Measurements from ENCODE around the gene LEF1. TPM values are rescaled to one million over a fixed set of nuclear protein-coding genes. Genes with fewer than 3 reads are reported as not detected.

Gene LEF1
- total RNA-seq, 2 experiments from 2014 or later = 46.5 to 48.5 TPM

DNA sequence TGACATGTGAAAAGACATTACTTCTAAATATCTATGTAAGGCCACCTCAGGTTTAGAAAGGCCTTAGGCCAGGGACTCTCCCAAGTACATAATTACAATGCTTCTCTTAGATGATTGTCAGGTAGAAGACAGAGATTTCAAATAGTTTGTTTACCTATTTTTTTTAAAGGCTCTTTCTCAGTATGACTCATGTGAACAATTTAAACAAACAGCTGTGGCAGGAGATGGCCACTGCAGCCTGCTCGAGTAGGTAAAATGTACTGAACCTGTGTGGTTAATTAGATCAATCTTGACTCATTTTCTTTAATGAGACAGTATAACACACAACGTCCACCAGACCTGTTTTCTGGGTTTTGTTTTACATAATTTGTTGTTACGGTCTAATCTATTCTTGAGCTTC is 50.2 kb downstream of the LEF1 start:
- ChIA-PET POLR2A (no interaction called here), CTCF (interaction anchor here (0.9 kb wide), 1 partner anchor 20 kb away, joined by 3 read pairs; no protein-coding TSS in a partner anchor)

DNA sequence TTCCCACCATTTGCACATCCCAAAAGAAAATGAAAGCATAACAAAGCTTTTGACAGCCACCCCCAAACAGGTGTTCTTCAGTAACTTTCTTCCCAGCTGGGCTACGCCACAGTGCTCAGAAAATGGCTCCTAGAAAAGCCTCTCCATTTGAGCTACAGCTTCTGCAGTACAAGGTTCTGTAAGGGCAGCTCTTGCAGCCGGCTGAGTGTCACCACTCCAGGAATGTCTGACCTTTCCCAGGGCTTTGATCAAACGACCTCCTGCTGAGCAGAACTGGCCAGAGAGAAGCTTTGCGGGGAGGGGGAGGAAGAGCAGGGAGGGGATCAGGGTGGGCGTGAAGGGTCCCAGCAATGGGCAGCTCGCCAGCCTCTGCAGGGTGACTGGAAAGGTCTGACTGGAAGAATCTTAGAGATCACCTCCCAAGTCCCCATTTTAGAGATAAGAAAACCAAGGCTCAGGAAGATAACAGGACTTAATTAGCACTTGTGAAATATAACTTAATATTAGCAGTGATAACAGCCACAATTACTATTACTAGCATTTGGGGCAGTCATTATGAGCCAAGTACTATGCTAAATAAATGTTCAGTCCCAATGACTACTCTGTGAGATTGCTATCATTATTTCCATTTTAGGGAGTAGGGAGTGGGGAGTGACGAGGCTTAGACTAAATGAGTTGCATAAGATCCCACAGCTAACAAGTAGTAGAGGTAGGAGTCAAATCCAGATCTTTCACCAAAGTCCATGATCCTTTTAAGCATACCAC is 51.1 kb downstream of the LEF1 start:
- ChIA-PET CTCF (interaction anchor here (0.8 to 1.6 kb wide), 2 partner anchors 10 kb away, joined by 3 read pairs; no protein-coding TSS in a partner anchor), POLR2A (no interaction called here)

DNA sequence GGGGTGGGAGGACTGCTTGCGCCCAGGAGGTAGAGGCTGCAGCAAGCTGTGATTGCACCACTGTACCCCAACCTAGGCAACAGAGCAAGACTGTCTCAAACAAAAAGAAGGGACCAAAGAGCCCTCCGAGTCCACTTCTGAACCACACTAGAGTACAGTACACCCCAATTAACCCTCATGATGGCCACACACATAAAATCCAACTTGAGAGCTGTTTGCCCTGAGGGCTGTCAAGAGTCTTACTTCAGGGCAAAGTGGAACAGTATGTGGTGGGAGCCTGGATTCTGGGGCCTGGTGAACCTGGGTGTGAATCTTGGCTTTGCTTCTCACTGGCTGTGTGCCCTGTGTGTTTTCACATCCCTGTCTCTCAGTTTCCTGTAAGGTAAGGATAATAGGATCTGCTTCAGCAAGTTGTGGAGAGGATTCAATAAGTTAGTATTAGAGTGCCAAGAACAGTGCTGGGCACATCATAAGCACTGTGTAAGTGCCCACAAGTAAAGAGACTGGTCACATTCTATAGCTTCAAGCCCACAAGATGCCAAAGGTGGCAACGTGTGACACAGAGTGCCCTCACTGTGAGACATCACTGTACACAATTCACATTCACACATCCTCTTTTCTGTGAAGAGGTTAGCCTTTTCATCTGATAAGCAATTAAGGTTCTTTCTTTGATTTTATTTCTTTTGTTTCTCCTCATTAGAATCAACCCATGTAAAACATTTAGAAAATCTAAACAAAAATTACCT is 52.1 kb downstream of the LEF1 start:
- ChIA-PET POLR2A (interaction anchor here (0.6 to 0.7 kb wide), 3 partner anchors 18 to 652 kb away, joined by 3 read pairs; no protein-coding TSS in a partner anchor), CTCF (interaction anchor here (0.6 to 1.6 kb wide), 4 partner anchors 9 to 114 kb away, joined by 3 to 4 read pairs (median 3); no protein-coding TSS in a partner anchor)

DNA sequence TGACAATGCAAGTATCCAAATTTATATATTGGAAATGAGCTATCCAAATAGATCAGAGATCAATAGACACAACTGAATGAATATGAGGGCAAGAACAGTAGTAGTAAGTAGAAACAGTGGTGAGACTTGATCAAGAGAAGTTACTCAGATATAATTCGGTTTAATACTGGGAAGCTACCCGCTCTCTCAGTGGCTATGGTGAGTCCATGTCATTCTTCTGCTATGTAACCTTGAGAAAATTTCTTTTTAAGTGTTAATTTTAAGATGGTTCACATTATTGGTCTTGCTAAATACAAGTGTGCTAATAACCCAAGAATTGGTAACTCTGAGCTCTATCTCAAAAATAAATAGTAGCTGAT is 53.6 kb downstream of the LEF1 start:
- ChIA-PET CTCF (interaction anchor here (0.8 kb wide), 1 partner anchor 10 kb away, joined by 4 read pairs; no protein-coding TSS in a partner anchor), POLR2A (no interaction called here)

DNA sequence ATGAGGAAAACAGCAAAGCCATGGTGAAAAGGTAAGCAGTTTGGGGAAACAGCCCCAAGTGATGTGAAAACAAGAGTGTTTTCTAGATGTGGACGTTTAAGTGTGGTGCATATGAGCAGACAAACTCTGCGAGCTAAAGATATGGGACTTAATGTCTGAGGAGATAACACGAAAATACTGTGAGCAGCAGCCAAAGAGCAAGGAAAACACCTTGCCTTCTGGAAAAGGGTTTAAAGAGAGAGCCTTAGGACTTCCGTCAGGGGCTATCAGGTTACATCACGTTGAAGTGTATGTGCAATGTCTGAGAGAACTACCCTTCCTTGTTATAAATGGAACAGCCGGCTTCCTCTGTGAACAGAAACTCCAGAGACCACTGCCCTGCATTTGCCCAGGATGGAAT is 54.2 kb downstream of the LEF1 start:
- POLR2A ChIA-PET = no interaction called here
- CTCF ChIA-PET = no interaction called here

DNA sequence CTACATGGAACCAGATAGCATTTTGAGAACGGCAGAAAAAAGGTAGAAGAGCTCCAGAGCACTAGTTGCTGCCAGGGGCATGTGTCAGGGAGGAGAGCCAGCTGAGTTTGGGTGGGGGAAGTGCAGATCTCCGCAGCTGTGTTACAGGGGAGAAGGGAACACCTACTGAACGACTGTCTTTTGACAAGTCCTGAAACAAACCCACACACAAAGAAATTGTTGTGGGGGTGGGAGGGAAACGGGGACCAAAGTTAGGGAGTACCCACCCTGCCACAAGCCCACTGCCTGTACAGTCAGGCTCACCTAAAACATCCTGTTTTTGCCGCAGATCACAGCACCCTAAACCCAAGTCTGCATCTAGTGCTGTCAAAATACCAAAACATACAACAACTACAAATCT is 55.5 kb downstream of the LEF1 start:
- POLR2A ChIA-PET = no interaction called here
- CTCF ChIA-PET = no interaction called here

DNA sequence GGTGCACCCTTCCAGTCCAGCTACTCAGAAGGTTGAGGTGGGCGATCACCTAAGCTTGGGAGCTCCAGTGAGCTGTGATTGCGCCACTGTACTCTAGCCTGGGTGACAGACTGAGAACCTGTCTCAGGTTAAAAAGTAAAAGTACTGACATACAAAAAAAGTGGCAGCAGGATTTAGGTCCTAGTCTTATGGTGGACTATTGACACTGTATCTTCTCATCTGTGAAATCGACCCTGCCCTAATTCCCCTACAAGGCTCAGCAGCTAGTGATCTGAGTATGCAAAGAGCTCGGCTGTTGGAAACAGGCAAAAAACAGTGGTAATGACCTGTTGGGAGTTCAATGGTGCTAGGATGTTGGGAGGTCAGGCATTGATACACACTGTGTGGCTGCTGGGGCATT is 57.0 kb downstream of the LEF1 start:
- POLR2A ChIA-PET = no interaction called here
- CTCF ChIA-PET = interaction anchor here (1.2 to 1.4 kb wide), 3 partner anchors 9 to 93 kb away, joined by 3 read pairs; no protein-coding TSS in a partner anchor

DNA sequence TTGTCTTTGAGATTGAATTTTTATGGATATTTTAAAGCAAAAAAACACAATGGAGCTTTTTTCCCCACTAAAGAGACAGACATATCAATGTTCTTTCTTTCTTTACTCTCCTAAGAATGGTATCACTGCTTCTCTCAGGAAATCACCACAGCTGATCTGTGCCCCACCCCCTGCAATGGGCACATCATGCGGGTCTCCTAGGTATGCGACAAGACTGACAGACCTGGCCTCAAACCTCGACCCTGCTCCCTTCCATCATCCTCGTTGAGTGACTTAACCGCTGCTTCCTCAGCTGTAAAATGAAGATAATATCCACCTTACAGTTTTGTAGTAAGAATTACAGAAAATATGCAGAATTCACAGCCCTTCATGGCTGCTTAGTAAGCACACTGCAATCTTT is 58.3 kb downstream of the LEF1 start:
- ChIA-PET POLR2A (no interaction called here), CTCF (interaction anchor here (1.4 kb wide), 1 partner anchor 91 kb away, joined by 3 read pairs; no protein-coding TSS in a partner anchor)

DNA sequence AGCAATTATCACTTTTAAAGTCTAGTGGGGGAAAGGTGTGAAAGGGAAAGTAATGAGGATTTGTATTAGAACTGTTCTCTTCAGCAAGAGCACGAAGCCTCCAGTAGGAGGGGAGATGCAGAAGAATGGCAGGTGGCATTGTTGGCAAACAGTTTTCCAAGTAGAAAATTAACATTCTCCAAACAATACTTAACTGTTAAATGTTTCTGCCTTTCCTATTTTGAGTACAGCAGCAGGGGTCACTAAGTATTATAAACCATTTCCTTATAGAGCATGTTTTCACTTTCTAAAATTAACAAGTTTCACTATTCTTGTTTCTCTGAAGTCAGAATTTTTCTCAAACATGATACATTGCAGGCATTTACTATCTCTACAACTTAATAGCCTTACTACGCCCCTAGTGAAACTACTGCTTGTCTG is 58.7 kb downstream of the LEF1 start:
- ChIA-PET POLR2A (no interaction called here), CTCF (no interaction called here)

DNA sequence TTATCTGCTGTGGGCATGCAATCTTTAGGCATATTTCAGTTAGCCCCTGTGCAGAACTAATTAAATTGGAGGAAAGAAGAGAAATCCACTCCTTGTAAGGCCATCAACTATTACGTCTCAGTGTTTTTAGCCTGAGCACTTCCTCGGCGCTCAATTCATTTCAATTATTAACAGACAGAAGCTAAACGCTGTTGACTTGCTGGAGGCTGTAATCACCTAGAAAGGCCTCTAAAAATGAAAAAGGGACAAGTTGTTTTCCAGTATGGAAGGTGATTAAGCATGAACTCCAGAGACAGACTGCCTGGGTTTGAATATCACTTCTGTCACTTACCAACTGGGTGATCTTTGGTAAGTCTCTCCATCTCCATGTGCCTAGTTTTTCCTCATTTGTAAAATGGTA is 59.6 kb downstream of the LEF1 start:
- POLR2A ChIA-PET = interaction anchor here (0.8 kb wide), 1 partner anchor 53 kb away, joined by 9 read pairs; no protein-coding TSS in a partner anchor
- CTCF ChIA-PET = interaction anchor here (1.3 kb wide), 1 partner anchor 79 kb away, joined by 4 read pairs; no protein-coding TSS in a partner anchor

DNA sequence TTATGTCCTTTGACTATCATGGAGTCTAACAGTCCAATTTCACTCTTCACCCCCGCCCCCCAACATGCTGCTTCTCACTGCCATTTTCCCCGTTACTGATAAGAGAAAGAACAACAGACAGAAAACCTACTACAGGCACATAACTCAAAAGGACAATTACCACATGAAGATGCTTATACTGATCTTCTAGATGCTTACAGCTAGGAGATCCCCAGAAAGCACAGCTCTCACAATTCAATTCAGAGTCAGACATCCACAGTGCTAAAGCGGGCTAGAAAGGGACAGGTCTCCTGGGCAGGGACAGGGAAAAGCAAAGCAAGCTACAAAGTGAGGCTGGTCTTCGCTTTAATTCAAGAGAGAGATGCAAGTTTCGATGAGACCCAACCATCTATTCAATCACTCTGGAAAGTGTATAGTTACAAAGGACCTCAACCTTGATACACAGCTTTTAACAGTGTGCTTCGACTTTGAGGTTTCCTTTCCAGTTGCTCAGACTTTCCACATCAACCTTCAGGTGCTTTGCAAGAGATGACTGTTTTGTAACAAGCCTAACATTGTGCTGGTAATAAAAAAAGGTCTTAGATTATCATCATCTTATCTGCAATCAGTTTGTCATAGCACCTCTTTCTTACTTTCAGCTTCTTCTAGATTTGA is 60.9 kb downstream of the LEF1 start:
- CTCF ChIA-PET = interaction anchor here (0.8 to 1.3 kb wide), 2 partner anchors 9 to 77 kb away, joined by 3 to 4 read pairs; no protein-coding TSS in a partner anchor
- POLR2A ChIA-PET = interaction anchor here (0.7 to 1.0 kb wide), 2 partner anchors 8 to 47 kb away, joined by 3 to 4 read pairs; no protein-coding TSS in a partner anchor

DNA sequence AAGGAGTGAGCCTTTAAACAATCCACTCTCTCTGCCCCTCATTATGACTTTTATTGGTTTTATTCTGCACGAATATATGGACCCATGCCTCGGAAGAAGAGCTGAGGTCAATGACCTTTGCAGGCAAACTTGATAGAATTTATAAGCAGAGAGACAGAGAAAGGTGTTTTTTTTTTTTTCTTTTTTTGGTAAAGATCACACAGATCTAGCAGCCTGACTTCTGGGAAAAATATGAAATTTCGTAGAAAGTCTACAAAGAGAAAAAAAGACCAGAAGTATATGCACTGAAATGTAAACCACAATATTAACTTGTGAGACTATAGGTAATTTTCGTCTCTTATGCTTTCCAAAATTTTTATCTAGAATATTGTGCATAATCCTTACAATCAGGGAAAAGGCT is 61.6 kb downstream of the LEF1 start:
- ChIA-PET POLR2A (no interaction called here), CTCF (interaction anchor here (0.8 kb wide), 1 partner anchor 10 kb away, joined by 3 read pairs; no protein-coding TSS in a partner anchor)

DNA sequence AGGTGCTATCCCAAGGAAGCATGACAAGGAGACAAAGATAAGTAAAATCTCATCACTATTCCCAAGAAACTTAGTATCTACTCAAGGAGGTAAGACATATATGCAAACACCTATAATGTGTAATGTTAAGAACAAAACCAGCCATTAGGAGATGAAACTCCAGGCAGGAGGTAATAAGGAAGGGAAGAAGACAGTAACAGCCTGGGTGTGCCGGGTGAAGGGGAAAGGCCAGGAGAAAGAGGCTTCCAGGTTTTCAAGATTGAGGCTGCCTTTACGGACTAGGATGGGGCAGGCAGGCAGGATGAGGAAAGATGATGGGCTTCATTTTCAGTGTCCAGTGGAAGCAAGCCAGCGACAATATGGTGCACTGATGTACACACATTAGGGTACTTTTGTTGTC is 62.5 kb downstream of the LEF1 start:
- ChIA-PET POLR2A (no interaction called here), CTCF (no interaction called here)

DNA sequence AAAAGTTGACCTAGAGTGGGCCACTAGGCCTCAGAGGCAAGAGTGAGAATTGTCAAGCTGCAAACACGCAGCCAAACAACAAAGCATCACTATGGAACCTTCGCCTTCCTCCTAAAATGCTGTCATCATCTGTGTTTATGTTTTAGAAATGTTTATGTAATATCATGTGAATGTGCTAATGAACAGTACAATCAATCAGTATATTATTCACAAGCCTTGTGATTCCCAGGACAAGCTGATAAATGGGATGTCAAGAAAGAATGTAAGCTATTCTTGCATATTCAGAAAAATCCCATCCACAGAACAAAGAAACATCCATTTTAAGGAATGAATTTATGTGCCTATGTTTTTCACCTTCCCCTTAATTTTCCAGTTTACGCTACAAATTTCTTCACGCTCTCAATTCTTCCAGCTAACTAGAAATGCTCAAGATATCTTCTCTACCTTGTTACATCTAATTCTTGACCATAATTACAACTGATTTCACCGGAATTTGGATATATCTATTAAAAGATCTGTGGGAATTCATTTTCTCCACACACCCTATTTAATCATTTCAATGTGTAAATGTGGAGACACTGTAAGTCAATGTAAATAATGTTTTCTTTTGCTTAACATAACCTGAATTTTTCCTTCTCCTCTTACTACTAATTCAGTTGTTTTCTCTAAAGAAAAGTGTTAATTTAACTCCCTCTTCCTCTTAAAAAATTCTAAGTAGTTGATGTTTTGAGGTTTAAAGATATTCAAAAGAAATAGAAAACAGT is 65.5 kb downstream of the LEF1 start:
- ChIA-PET CTCF (interaction anchor here (1.1 to 1.4 kb wide), 2 partner anchors 9 kb away, joined by 3 to 4 read pairs; no protein-coding TSS in a partner anchor), POLR2A (no interaction called here)

DNA sequence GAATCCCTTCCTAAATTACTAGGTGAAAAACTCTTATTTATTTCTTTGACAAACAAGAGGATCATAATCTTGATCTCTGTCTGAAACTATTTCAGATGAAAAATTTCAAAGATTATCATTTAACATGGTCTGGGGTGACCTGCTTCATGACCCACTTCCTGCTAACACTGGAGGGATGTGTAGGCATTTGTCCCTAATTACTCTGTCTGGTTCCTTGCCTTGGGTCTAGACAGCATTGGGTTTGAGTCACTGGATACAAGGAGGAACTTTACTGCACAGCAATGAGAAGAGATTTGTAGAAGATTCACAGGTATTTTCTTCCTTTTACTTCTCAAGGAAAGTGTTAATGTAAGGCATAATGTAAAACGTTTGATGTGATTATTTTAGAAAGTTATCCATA is 67.9 kb downstream of the LEF1 start:
- CTCF ChIA-PET = no interaction called here
- POLR2A ChIA-PET = interaction anchor here (0.6 to 1.1 kb wide), 2 partner anchors 19 to 65 kb away, joined by 3 read pairs; no protein-coding TSS in a partner anchor

DNA sequence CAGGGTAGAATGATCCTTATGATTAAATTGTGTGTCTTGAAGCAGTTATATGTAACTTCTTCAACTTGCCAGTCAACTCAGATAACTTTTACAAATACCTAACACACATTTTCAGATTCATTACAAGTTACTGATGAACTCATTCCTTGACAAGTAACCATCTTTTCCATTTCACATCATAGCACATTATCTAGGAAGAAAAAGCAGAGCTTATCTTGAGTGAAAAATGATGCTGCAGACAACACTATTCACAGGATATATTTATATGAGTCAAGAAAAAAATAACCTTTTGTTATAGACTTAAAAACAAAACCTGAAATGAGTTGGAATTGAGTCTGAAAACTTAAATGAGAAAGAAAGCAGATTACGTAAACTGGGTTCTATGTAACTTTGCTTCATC is 68.9 kb downstream of the LEF1 start:
- ChIA-PET POLR2A (interaction anchor here (1.1 kb wide), 1 partner anchor 66 kb away, joined by 3 read pairs; no protein-coding TSS in a partner anchor), CTCF (no interaction called here)

DNA sequence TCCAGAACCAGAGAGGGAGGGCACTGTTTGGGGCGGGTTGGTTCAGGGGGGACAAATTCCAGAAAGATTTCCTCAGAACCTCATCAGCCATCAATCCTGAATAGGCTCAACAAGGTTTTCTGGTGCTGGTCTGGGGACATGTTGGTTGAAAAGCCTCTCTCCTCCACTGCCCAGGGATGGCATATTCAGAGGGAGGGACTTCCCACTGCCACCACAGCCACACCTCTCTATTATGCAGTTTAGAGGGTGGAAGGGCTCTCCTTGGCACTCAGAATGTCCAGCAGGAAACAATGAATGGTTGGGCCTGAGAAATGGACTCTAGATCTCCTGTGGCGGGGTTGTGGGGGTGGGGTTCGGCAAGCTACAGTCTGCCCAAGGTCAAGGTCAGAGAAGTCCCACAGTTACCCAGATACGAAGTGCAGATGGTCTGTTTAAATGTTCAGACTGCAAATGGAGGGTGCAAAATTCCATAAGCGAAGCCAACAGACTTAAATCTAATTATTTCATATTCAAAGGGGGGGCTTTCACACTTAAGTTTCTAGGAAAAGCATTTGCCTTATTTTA is 70.7 kb downstream of the LEF1 start:
- ChIA-PET CTCF (interaction anchor here (1.0 kb wide), 1 partner anchor 21 kb away, joined by 3 read pairs; no protein-coding TSS in a partner anchor), POLR2A (no interaction called here)

DNA sequence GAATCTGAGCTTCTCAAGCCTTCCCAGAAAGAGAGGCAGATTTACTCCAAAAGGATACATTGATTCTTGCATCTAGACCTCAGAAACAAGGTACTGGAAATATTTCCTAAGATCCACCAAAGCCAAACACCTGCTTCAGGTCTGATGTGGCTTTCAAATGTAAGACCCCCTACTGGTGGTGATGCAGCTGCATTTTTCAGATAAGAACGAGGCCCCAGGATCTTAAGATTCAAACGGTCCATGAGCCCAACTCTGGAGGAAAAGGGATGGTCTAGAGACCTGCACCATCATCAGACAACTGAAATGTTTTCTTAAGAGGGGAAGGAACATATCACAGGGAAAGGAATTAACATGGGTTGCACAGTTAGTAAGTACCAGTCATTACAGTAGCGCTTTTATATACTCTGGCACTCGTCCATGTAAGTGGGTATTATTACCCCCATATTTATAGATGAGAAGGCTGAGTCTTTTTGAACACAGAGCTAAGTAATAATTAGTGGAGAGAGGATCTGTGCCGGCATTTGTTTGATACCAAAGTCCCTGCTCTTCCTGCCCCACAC is 73.7 kb downstream of the LEF1 start:
- CTCF ChIA-PET = no interaction called here

More for the DNA sequence above, 73.7 kb downstream of the LEF1 start:
- POLR2A ChIA-PET = no interaction called here

Measured in activated CD8-positive, alpha-beta memory T cell treated with anti-CD3 and anti-CD28 coated beads for 36 hours (primary cell).